Measurements from ENCODE around the gene AKAP12. TPM values are rescaled to one million over a fixed set of nuclear protein-coding genes. Genes with fewer than 3 reads are reported as not detected.

The AKAP12 gene
- total RNA-seq, 1 experiment from 2014 or later = 0.46 TPM

DNA sequence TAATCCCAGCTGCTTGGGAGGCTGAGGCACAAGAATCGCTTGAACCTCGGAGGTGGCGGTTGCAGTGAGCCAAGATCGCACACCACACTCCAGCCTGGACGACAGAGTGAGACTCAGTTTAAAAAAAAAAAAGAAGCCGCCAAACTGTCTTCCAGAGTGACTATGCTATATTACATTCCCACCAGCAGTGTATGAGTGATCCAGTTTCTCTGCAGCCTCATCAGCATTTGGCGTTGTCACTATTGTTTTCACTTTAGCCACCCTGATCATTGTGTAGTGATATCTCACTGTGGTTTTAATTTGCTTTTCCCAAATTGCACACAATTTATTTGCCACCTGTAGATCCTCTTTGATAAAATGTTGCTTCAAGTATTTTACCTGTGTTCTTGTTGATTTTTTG is 6.0 kb upstream of the AKAP12 start:
- no peak for DNase-seq (ENCODE audit: low spot score)

DNA sequence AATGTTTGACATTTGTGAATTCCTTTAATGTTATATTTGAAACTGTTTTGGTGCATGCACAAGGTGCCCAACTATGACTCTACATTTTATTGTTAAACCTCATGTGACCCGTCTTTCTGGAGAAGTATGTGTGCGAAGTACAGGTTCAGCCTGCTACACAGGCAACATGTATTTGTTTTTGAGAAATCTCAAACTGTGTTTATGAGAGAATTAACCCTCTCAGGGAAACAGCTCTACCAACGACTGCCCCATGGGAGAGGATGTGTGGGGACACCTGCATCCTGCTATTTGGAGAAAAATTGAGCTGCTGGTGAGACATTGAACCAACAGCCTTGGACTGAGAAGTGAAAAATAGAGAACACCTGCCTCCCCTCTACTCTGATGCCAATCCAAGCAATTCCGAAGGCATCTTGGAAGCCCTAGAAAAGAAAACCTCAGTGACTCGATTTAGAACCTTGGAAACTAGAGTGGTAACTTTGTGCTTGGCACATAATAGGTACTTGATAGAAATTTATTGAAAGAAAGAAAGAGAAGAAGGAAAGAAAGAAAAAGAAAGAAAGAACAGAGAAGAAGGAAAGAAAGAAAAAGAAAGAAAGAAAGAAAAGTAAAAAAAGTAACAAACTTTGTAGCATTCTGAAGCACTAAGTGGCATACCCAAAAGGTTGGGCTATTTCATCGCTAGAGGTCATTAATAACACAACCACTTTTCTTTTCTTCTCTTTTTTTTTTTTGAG is 2.9 kb upstream of the AKAP12 start:
- no peak for DNase-seq (ENCODE audit: low spot score)

DNA sequence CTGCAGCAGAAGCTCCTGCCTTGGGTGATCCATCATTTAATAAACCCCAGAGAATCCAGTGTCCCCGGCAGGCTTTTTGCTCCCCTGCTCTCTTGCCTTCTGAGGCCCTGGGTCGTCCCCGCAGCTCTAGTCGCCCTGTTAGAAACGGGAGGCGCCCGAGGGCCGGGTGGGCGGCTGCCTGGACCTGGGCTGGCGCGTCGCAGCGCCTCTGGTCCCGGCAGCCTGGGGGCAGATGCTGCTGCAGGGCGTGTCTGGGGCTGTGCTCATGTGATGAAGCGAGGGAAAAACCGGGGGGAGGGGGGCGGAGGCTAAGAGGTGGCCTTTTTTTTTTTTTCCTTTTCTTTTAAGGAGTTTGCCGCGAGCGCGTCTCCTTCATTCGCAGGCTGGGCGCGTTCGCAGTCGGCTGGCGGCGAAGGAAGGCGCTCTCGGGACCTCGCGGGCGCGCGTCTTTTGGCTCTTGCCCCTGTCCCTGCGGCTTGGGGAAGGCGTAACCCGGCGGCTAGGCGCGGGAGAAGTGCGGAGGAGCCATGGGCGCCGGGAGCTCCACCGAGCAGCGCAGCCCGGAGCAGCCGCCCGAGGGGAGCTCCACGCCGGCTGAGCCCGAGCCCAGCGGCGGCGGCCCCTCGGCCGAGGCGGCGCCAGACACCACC is 394 bp downstream of the AKAP12 start:
- no peak for DNase-seq (ENCODE audit: low spot score)

DNA sequence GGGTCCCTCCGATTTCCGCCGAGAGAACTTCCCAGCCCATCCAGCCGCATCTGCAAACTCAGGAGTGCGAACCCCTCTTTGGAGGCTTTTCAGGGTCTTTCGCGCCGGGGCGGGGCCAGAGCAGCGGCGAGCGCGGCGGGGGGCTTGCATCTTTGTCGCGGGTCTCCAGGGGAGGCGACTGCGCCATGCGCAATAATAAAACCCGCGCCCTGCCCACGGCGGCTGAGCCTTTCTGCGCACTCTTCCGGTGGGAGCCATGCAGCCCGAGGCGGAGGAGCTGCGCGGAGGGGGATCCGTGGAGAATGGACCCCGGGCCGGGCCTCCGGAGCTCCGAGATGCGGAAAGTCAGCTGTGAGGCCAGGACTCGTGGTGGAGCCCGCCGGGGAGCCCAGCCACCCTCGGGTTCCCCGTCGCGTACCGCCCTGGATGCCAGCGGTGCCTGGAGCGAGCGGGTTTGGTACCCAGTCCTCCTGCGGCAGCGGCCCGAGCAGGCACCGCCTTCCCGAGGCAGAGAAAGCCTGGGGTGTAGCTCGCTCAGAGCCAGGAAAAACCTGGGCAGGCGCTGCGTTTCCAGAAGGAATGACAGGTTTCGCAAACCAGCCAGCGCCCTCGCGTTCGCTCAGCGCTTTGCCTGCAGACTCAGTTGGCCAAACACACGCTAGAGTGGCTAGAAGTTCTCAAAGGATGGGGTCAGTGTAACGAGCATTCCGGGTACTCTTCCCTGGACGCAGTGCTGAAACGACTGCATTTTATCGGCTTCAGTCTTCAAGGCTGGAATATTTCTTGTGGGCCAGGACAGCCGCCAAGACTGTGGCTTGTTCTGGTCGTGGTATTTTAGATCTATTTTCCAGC is 1.2 kb downstream of the AKAP12 start:
- no peak for DNase-seq (ENCODE audit: low spot score)

DNA sequence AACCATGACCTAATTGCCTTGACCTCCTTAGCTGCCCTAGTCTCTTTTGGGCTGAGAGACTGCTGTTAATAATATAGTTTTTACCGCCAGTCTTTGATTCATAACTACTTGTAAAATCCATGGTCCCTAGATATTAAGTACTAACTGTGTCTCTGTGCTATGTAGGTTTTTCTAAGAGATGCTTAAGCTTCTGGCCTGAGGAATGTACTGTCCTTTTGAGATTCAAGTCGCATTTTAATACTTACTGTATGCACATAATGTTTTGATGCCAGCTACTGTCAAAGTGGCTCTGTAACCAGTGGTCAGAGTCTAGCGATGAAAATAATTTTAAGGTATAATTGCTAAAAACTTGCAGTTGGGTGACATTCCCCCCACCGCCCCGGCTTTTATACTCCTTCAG is 2.1 kb downstream of the AKAP12 start:
- DNase-seq (ENCODE audit: low spot score) = no peak

DNA sequence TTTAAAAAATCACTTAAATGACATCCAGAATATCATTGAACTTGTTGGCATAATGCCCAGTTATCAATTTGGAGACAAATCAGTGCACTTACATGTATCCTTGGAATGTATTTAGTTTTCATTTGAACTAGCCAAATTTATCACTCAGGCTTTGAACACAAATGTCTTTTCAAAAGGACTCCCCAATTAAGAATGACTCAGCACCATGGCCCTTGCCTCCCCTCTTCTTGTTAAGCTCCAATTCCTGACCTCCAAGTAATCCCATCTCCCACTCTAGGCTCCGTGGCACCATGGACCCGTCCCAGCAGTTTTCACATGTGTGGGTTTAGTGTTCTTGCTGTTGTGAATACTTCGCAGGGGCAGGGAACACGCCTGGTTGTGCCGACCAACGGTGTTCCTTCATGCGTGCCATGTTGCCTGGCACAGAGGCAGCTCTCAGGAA is 2.7 kb downstream of the AKAP12 start:
- DNase-seq (ENCODE audit: low spot score) = no peak

DNA sequence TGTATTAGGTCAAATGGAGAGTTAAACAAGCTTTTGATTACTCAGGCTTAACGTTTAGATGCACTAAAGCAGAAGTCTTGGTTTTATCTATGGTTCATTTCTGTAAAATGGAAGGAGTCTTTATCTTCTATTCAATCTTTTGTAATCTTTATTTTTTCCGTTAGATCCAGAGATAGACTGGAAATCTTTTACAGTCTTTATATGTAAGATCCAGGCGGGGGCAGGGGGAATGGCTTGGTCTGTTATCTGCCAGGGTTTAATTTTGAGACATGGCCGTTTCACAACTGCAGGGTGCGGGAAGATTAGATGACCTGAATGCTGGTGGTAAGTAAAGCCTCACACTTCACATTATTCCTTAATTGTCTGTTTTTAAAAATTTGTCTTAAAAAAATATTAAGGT is 3.7 kb downstream of the AKAP12 start:
- no peak for DNase-seq (ENCODE audit: low spot score)

DNA sequence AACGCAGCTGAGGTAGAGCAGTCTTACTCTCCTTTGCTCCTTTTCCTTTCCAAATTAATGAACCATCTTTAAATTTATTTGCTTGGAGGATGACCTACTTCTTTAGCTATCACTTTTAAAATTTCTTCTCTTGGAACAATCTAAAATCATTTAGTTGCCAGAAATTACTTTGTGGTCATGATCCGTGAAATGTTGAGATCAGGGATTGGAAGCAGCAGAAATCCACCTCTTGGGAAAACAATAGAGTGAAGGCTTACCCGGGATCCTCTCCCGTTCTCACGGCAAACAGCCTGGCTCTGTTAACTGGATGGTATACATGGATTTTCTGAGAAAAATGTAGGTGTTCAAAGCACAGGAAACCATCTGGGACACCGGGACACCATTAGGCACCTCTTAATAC is 7.7 kb downstream of the AKAP12 start:
- no peak for DNase-seq (ENCODE audit: low spot score)

DNA sequence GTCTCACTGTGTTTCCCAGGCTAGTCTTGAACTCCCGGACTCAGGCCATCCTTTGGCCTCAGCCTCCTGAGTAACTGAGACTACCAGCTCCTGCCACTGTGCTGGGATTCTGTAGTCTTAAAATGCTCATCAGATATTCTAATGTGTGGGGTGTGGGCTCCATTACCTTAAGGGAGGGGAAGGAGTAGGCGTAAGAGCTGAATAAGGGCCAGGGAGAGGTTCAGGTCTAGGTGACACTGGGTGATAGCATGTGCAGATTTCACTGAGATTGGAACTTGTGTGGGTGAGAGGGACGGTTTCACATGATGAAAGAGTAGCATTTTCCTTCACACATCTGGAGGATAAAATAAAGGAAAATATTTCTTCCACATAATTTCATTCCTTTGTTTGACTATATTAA is 8.5 kb downstream of the AKAP12 start:
- no peak for DNase-seq (ENCODE audit: low spot score)

DNA sequence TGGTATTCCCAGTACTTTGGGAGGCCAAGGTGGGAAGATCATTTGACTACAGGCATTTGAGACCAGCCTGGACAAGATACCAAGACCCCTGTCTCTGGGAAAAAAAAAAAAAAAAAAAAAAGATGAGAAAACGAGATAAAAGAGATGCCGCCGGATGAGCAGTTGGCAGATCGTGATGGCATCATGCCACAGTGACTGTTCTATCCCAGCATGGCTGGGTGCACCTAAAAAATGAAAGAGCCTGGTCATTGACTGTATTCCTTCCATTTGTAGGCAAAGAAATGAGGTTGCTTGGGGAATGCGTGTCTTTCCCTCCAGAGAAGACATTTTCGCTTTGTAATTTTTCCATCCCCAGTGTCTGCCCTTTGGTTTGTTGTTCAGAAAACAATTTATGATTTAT is 12.9 kb downstream of the AKAP12 start:
- no peak for DNase-seq (ENCODE audit: low spot score)

DNA sequence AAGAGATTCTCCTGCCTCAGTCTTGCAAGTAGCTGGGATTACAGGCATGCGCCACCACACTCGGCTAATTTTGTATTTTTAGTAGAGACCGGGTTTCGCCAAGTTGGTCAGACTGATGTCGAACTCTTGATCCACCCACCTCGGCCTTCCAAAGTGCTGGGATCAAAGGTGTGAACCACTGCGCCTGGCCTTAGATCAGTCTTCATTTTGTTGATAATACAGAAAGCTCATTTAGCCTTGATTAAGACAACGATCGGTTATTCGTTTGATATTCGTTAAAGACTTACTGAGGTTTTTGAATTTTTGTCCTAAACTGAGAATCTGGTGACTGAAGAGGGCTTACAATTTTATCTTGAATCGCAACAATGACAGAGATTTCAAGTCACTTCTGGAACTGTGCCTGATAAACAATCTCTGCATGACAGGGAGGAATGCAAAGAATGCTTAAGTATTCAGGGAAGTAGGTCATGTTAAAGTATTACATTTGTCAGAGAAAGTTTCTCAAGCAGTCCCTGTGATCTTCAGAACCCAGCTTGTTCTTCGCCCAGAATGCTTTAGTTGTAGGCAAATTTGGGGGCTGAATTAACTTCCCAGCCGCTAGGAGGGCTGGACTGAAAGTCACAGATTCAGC is 14.8 kb downstream of the AKAP12 start:
- no peak for DNase-seq (ENCODE audit: low spot score)

DNA sequence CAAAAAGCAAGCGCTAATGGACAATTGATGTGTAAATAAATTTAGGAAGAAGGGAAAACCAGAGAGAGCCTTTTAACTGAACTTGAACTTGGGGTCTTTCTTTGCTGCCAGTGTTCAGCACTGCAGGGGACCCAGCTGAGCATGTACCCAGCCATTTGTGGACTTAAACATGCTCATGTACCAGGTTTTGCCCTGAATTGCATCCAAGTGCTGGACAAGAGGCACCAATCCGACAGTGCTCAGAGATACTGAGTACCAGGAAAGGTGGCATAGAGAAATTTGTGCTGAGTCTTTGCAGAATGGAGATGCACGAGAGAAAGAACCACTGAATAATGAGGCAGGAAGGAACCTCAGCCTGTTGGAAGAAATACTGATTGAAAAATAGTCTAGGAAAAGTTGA is 16.0 kb downstream of the AKAP12 start:
- DNase-seq (ENCODE audit: low spot score) = no peak

DNA sequence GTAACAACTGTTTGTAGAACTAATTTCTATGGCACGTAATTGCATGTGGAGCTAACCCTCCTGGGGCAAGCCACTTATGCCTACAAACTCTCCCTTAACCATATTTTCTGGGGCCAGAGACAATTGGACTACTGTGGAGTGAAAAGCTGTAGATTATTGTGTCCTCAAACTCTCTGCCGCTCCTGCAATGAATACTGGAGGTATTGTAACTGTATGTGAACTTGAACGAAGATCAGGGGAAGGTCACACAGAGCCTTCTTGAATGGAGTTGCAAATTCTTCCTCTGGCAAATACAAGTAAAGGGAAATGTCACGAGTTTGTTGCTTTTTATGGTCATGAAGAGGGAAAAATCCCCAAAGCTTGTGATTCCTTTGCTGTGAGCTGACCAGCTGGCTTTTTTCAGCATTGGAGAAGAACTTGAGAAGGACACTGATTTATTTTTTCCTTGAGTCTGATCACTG is 18.2 kb downstream of the AKAP12 start:
- no peak for DNase-seq (ENCODE audit: low spot score)

DNA sequence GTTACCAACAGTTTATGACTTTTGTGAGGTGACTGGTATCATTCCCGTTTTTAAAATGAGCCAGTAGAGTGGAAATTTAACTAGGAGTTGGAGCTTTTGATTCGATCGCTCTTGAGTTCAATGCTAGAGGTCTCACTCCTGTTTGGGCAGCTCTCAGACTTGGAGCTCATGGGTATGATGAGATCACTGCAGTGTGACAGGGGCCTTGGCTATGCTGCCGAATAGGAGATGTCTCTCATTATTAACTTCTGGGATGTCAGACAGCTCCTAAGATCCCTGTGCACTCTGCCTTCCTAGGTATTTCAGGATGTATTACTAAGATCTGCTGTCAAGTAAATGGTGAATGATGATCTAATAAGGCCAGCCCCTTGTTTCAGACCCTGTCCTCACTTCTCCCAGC is 20.4 kb downstream of the AKAP12 start:
- DNase-seq (ENCODE audit: low spot score) = no peak

DNA sequence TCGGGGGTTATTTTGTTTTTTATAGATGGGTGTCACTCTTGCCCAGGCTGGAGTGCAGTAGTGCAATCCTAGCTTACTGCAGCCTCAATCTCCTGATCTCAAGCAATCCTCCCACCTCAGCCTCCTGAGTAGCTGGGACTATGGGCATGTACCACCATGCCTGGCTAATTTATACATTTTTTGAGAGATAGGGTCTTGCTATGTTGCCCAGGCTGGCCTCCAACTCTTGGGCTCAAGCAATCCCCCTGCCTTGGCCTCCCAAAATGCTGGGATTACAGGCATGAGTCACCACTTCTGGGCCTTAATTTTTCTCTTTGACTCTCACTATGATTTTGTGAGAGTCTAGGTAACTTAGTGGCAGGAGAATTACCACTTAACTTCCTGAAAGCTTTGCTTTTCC is 23.3 kb downstream of the AKAP12 start:
- no peak for DNase-seq (ENCODE audit: low spot score)

DNA sequence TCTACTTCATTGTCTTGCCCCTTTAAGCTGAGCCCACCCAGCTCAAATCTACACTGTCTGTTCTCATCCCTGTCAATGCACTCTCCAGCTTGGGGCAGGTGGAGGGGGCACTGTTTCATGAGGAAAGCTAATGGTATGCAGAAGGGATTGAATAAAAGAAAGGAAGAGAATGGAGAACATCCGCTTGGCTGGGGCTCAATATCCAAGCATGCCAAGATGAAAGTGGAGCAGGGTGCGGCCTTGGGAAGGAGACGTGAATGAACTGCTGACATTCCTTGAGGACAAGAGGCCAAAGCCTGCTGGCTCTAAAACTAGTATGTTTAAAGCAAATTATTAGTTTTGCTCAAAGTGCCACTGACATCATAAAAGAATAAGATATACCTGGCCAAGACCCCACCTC is 24.2 kb downstream of the AKAP12 start:
- no peak for DNase-seq (ENCODE audit: low spot score)

DNA sequence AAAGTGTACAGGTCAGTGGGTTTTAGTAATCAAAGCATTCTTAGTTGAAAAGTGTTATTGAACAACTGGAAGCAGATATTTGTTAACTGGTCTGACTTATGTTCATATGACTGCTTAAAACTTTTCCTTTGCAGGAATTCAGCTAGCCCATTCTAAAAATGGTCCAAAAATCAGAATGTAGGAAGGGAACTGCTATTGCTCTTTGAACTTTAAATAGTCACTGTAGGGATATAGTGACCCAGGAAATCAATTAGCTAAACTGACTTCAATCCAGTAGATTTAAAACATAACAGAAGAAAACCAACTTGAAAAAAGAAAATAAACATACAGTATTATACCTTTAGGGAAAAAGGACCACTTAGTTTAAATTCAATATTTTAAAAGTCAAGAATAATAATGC is 25.5 kb downstream of the AKAP12 start:
- no peak for DNase-seq (ENCODE audit: low spot score)

DNA sequence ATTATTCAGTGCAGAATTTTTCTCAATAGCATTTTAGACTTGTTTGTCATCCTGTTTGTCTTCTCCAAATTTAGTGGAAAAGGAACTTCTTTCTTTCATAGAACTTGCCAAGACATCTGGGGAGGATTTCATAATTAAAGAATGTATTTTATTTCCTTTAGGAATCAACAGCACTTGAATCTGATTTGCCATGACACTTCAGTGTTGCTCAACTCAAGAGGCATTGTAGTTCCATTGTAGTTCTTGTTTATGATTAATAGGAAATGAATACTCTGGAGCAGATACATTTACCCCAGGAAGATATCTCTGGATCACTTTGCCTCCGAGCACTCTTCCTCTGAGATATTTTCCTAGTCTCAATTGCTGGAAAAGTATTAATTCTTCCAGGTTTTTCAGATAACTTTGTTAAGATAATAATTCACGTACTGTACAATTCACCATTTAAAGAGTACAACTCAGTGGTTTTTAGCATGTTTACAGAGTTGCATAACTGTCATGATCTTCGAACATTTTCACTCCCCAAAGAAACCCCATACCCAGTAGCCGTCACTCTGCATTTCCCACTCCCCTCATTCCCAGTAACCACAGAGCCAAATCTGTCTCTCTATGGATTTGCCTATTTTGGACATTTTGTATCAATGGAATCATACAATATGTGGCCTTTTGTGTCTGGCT is 29.7 kb downstream of the AKAP12 start:
- no peak for DNase-seq (ENCODE audit: low spot score)

DNA sequence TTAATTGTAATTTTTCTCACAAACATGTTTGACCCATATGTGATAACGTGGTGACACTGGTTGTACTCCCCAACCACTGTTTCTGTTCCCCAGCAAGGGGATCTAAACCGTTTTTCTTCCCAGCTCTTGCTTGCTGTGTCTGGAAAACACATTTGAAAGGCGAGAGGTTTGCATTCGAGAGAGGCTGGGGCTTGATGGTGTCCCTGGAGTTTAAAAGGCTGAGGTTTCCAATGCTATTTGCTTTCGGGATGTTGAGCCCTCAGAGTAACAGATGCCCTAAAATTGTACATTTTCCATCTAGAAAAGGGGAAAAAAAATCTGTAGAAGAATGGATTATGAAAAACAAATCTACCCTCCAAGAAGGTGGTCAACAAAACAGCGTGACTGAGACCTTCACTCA is 35.4 kb downstream of the AKAP12 start:
- DNase-seq (ENCODE audit: low spot score) = no peak

DNA sequence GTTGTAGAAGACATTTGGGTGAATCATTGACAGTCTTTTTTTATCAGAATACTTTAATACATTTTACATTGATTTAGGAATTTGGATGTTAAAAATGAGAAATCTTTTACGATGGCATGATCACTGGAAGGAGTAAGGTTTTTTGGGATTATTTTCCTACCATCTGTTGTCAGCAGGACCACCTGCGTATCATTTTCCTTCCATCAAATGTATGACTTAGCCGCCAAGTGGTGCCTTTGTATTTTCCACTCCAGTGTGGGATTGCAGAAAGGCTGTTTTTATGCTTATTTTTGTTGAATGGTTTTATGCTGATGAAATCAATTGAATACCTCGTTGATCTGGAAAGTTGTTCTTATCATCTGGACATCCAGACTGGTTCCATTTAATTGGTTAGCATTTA is 35.8 kb downstream of the AKAP12 start:
- no peak for DNase-seq (ENCODE audit: low spot score)

DNA sequence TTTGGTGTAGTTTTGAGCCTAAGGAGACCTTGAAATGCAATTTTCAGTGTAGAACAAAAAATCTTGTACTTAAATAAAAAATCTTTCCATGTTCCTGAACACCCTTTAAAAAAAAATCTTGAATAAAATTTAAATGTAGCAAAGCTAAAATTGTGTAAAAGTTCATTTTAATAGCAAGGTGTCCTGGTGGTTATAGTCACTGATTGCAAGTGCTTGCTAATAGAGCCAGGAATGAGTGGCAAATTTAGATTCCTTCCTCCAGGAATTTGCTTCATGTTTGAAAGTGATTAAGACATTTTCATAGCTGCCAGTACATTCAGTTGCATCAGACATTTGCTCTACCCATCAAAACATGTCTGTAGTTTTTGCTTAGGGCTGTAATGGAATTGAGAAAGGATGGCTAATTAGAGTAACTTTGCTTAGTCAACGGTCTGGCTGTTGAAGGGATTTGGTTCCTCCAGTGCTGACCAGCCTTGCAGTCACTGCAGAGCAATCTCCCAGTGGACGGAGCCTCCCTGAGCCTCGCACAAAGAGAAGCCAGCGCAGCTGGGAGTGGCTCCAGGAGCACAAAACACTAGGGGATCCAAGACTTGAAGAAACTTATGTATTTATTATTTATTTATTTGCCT is 36.5 kb downstream of the AKAP12 start:
- DNase-seq (ENCODE audit: low spot score) = no peak

Data from HT-29 (cell line).